ENCODE measurements around the gene TMEM109. TPM values are rescaled to one million over a fixed set of nuclear protein-coding genes. Genes with fewer than 3 reads are reported as not detected.

Gene TMEM109
- total and polyA plus RNA-seq, 9 of the 15 experiments (the other 6 are each of a cell fraction or from before 2014, with no cell fraction given): 9.2 to 71.3 (median 30.5) TPM

DNA sequence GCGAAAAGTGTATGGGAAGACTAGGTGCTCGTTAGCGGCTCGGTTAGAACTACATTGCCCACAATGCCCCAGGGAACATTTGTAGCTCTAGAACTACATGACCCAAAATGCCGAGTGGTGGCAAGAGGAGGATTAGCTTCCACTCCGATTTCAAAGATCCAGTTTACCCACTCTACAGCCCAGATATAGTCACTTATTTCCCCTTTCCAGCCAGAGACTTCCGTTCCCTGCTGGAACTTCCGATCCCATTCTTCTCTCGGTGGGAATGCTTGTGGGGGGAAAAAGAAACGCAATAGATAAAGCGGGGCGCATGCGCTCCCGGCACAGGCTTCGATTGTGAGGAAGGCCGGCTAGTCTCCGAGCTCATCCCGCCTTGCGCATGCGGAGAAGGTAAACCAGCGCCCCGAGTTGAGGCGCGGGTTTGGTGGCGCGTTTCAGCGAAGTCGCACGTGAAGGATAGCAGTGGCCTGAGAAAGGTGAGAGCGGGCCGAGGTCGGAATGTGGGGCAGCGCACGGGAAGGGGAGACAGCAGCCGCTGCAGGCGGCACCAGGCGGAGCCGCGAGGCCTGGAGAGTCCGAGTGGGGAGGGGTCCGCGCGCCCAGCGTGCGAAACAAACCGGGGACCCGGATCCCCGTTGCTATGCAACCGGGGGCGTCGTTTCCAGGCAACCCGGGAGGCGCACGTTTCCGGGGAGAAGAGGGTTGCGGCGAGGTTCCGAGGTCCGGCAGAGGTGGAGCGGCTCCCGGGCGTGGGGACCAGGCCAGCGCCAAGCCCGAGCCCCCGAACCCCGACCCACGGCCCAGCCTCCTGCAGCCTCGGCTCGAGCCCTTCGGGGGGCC is at the start of gene TMEM109 (continued):
- TF ChIP-seq ZBTB17 (CRISPR knock-in tag; IDR thresholded peaks at IDR 0.05) (peak; percentile 75; the same call in 1 of the 2 replicates), PHF20 (IDR thresholded peaks at IDR 0.05; ENCODE audit: partially characterized antibody) (peak; percentile 37), CSDE1 (IDR thresholded peaks at IDR 0.05) (peak in 1 of 2 experiments; percentile 72; a peak in 1 of 4 replicates), JUND (IDR thresholded peaks at IDR 0.05; ENCODE audit: borderline replicate concordance, low read depth, low read length) (peak; percentile 2; the same call in 1 of the 2 replicates), JUND (tag; IDR thresholded peaks at IDR 0.05; ENCODE audit: borderline replicate concordance, low read depth, low read length) (no peak), HLTF (IDR thresholded peaks at IDR 0.05) (0 out of 2 replicates have a peak, but pooled peaks have one; percentile 22), MXI1 (IDR thresholded peaks at IDR 0.05; ENCODE audit: low read depth, low read length) (peak; percentile 23), MCM2 (IDR thresholded peaks at IDR 0.05; ENCODE audit: low read depth) (no peak), ZKSCAN8 (CRISPR knock-in tag; IDR thresholded peaks at IDR 0.05) (peak; percentile 16; the same call in 1 of the 2 replicates), GATA2 (CRISPR knock-in tag; IDR thresholded peaks at IDR 0.05) (peak; percentile 45; the same call in 1 of the 2 replicates), MCM7 (IDR thresholded peaks at IDR 0.05) (no peak)
- TF ChIP-seq, protein P1, sequence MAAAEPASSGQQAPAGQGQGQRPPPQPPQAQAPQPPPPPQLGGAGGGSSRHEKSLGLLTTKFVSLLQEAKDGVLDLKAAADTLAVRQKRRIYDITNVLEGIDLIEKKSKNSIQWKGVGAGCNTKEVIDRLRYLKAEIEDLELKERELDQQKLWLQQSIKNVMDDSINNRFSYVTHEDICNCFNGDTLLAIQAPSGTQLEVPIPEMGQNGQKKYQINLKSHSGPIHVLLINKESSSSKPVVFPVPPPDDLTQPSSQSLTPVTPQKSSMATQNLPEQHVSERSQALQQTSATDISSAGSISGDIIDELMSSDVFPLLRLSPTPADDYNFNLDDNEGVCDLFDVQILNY (CRISPR knock-in tag; IDR thresholded peaks at IDR 0.05): 0 out of 2 replicates have a peak, but pooled peaks have one; percentile 39
- TF ChIP-seq, protein P2, sequence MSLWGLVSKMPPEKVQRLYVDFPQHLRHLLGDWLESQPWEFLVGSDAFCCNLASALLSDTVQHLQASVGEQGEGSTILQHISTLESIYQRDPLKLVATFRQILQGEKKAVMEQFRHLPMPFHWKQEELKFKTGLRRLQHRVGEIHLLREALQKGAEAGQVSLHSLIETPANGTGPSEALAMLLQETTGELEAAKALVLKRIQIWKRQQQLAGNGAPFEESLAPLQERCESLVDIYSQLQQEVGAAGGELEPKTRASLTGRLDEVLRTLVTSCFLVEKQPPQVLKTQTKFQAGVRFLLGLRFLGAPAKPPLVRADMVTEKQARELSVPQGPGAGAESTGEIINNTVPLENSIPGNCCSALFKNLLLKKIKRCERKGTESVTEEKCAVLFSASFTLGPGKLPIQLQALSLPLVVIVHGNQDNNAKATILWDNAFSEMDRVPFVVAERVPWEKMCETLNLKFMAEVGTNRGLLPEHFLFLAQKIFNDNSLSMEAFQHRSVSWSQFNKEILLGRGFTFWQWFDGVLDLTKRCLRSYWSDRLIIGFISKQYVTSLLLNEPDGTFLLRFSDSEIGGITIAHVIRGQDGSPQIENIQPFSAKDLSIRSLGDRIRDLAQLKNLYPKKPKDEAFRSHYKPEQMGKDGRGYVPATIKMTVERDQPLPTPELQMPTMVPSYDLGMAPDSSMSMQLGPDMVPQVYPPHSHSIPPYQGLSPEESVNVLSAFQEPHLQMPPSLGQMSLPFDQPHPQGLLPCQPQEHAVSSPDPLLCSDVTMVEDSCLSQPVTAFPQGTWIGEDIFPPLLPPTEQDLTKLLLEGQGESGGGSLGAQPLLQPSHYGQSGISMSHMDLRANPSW (CRISPR knock-in tag; IDR thresholded peaks at IDR 0.05): peak; percentile 67; the same call in 1 of the 2 replicates
- TF ChIP-seq, protein P3, sequence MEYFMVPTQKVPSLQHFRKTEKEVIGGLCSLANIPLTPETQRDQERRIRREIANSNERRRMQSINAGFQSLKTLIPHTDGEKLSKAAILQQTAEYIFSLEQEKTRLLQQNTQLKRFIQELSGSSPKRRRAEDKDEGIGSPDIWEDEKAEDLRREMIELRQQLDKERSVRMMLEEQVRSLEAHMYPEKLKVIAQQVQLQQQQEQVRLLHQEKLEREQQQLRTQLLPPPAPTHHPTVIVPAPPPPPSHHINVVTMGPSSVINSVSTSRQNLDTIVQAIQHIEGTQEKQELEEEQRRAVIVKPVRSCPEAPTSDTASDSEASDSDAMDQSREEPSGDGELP (CRISPR knock-in tag; IDR thresholded peaks at IDR 0.05; ENCODE audit: borderline replicate concordance): peak; percentile 72
- TF ChIP-seq, protein P4, sequence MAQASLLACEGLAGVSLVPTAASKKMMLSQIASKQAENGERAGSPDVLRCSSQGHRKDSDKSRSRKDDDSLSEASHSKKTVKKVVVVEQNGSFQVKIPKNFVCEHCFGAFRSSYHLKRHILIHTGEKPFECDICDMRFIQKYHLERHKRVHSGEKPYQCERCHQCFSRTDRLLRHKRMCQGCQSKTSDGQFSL (CRISPR knock-in tag; IDR thresholded peaks at IDR 0.05): peak; percentile 58; the same call in 1 of the 2 replicates
- TF ChIP-seq, protein P4 (tag; IDR thresholded peaks at IDR 0.05): no peak
- TF ChIP-seq, protein P5, sequence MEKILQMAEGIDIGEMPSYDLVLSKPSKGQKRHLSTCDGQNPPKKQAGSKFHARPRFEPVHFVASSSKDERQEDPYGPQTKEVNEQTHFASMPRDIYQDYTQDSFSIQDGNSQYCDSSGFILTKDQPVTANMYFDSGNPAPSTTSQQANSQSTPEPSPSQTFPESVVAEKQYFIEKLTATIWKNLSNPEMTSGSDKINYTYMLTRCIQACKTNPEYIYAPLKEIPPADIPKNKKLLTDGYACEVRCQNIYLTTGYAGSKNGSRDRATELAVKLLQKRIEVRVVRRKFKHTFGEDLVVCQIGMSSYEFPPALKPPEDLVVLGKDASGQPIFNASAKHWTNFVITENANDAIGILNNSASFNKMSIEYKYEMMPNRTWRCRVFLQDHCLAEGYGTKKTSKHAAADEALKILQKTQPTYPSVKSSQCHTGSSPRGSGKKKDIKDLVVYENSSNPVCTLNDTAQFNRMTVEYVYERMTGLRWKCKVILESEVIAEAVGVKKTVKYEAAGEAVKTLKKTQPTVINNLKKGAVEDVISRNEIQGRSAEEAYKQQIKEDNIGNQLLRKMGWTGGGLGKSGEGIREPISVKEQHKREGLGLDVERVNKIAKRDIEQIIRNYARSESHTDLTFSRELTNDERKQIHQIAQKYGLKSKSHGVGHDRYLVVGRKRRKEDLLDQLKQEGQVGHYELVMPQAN (IDR thresholded peaks at IDR 0.05; ENCODE audit: borderline replicate concordance): peak; percentile 54; the same call in 1 of the 2 replicates
- TF ChIP-seq, protein P6, sequence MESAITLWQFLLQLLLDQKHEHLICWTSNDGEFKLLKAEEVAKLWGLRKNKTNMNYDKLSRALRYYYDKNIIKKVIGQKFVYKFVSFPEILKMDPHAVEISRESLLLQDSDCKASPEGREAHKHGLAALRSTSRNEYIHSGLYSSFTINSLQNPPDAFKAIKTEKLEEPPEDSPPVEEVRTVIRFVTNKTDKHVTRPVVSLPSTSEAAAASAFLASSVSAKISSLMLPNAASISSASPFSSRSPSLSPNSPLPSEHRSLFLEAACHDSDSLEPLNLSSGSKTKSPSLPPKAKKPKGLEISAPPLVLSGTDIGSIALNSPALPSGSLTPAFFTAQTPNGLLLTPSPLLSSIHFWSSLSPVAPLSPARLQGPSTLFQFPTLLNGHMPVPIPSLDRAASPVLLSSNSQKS (CRISPR knock-in tag; IDR thresholded peaks at IDR 0.05): no peak

Measured in K562 (cell line).